ENCODE data around the gene MUL1. TPM values are rescaled to one million over a fixed set of nuclear protein-coding genes. Genes with fewer than 3 reads are reported as not detected.

The MUL1 gene
- total RNA-seq, 1 experiment from 2014 or later: 23.4 TPM

GRCh38 chr1:20491178-20491577 lies 16.8 kb downstream of the MUL1 start:
- ChIA-PET POLR2A (no interaction called here), CTCF (interaction anchor here (0.6 to 5.6 kb wide), 2 partner anchors 114 to 279 kb away, joined by 3 to 69 read pairs; no protein-coding TSS in a partner anchor)
- no peaks in the 10 kb centered on the region for H3K9me3 Mint-ChIP-seq (ENCODE audit: unreplicated experiment)
- no peak for DNase-seq (ENCODE audit: unreplicated experiment)
- no TSS peak for BruUV-seq (replicated peaks)
- peaks cover 23% of the 10 kb centered on the region for H3K4me1 Mint-ChIP-seq (ENCODE audit: insufficient read depth, unreplicated experiment)
- TF ChIP-seq CTCF (IDR thresholded peaks at IDR 0.05; ENCODE audit: unreplicated experiment): no peak
- no peaks in the 10 kb centered on the region for H3K36me3 Mint-ChIP-seq (ENCODE audit: insufficient read depth, unreplicated experiment)
- no peak overlapping the region for H3K4me3 Mint-ChIP-seq (ENCODE audit: unreplicated experiment)
- intact Hi-C loops (cut with micrococcal nuclease): loop anchor here (5.0 to 10.0 kb wide), 2 partner anchors 259 to 326 kb away; no protein-coding TSS in a partner anchor
- no peaks in the 10 kb centered on the region for H3K27me3 Mint-ChIP-seq (ENCODE audit: insufficient read depth, unreplicated experiment)
- no peak overlapping the region for H3K27ac Mint-ChIP-seq (ENCODE audit: low read depth, unreplicated experiment)

- TF ChIP-seq CTCF (IDR thresholded peaks at IDR 0.05; ENCODE audit: unreplicated experiment): no peak
- Mint-ChIP-seq H3K9me3 (ENCODE audit: unreplicated experiment) (no peaks in the 10 kb centered on the region), H3K27ac (ENCODE audit: low read depth, unreplicated experiment) (no peak overlapping the region), H3K4me3 (ENCODE audit: unreplicated experiment) (peak overlapping the region; percentile 76), H3K27me3 (ENCODE audit: insufficient read depth, unreplicated experiment) (no peaks in the 10 kb centered on the region), H3K4me1 (ENCODE audit: insufficient read depth, unreplicated experiment) (peaks cover 18% of the 10 kb centered on the region), H3K36me3 (ENCODE audit: insufficient read depth, unreplicated experiment) (no peaks in the 10 kb centered on the region)
- BruUV-seq (replicated peaks): no TSS peak
- DNase-seq (ENCODE audit: unreplicated experiment): no peak
- CTCF ChIA-PET: interaction anchor here (0.6 kb wide), 1 partner anchor 110 kb away, joined by 3 read pairs; no protein-coding TSS in a partner anchor
- intact Hi-C loops (cut with micrococcal nuclease): no loop called here
- POLR2A ChIA-PET: no interaction called here
Observed at GRCh38 chr1:20487236-20487590, 20.7 kb downstream of the MUL1 start.

- H3K4me3 Mint-ChIP-seq (ENCODE audit: unreplicated experiment): peak overlapping the region; percentile 76
- H3K27ac Mint-ChIP-seq (ENCODE audit: low read depth, unreplicated experiment): no peak overlapping the region
- no peak for TF ChIP-seq CTCF (IDR thresholded peaks at IDR 0.05; ENCODE audit: unreplicated experiment)
- no peaks in the 10 kb centered on the region for H3K36me3 Mint-ChIP-seq (ENCODE audit: insufficient read depth, unreplicated experiment)
- no peaks in the 10 kb centered on the region for H3K27me3 Mint-ChIP-seq (ENCODE audit: insufficient read depth, unreplicated experiment)
- intact Hi-C loops (cut with micrococcal nuclease): no loop called here
- DNase-seq (ENCODE audit: unreplicated experiment): peak; percentile 40
- POLR2A ChIA-PET: interaction anchor here (0.7 kb wide), 1 partner anchor 273 kb away, joined by 3 read pairs; no protein-coding TSS in a partner anchor
- no peaks in the 10 kb centered on the region for H3K9me3 Mint-ChIP-seq (ENCODE audit: unreplicated experiment)
- CTCF ChIA-PET: interaction anchor here (0.6 to 1.0 kb wide), 2 partner anchors 8 to 109 kb away, joined by 3 to 4 read pairs; no protein-coding TSS in a partner anchor
- peaks cover 21% of the 10 kb centered on the region for H3K4me1 Mint-ChIP-seq (ENCODE audit: insufficient read depth, unreplicated experiment)
- no TSS peak for BruUV-seq (replicated peaks)
Observed at GRCh38 chr1:20486457-20487235, 21.3 kb downstream of the MUL1 start.

GRCh38 chr1:20485527-20486456 lies 22.2 kb downstream of the MUL1 start, which contains the start of gene CAMK2N1:
CAMK2N1 (minus strand) TSS chr1:20486210; CDS start chr1:20485379, 831 bp downstream.
- Mint-ChIP-seq H3K9me3 (ENCODE audit: unreplicated experiment) (no peaks in the 10 kb centered on the region), H3K4me3 (ENCODE audit: unreplicated experiment) (peak within 1 kb of the TSS; percentile 89), H3K27me3 (ENCODE audit: insufficient read depth, unreplicated experiment) (no peaks in the 10 kb centered on the region), H3K4me1 (ENCODE audit: insufficient read depth, unreplicated experiment) (peaks cover 27% of the 10 kb centered on the region), H3K27ac (ENCODE audit: low read depth, unreplicated experiment) (no peak within 1 kb of the TSS), H3K36me3 (ENCODE audit: insufficient read depth, unreplicated experiment) (no peaks in the 10 kb centered on the region)
- POLR2A ChIA-PET: interaction anchor here (0.7 to 1.8 kb wide), 3 partner anchors 22 to 273 kb away, joined by 3 to 6 read pairs (median 5); partner anchors contain the start of genes MUL1 and PINK1
- no peak for TF ChIP-seq CTCF (IDR thresholded peaks at IDR 0.05; ENCODE audit: unreplicated experiment)
- CTCF ChIA-PET: interaction anchor here (0.6 to 1.7 kb wide), 4 partner anchors 8 to 339 kb away, joined by 3 to 11 read pairs (median 4); no protein-coding TSS in a partner anchor
- intact Hi-C loops (cut with micrococcal nuclease): no loop called here
- DNase-seq (ENCODE audit: unreplicated experiment): peak; percentile 22
- BruUV-seq (replicated peaks): no TSS peak
